Activated CD8-positive, alpha-beta memory T cell treated with anti-CD3 and anti-CD28 coated beads, Interleukin-2, amount 50 U/mL, for 4 hours (primary cell): Measurements from ENCODE around the gene ACHE.

Source experiments
- DNase-seq: peaks from one replicate; pipeline ENCODE4 v3.0.0-alpha.2; 2020

Gene ACHE

GRCh38 chr7:100895956-100896731 lies 456 bp upstream of the ACHE start:
- peak; percentile 41 for DNase-seq

- peak; percentile 75 for DNase-seq
These were observed 608 bp downstream of the ACHE start for GRCh38 chr7:100894860-100895700.

- no peak for DNase-seq
These were observed 1.6 kb downstream of the ACHE start for GRCh38 chr7:100893910-100894721.

GRCh38 chr7:100893318-100893895 lies 2.3 kb downstream of the ACHE start:
- DNase-seq: no peak

- DNase-seq: no peak
These were observed 3.0 kb downstream of the ACHE start for GRCh38 chr7:100892364-100893317.

- no peak for DNase-seq
These were observed 4.0 kb downstream of the ACHE start for GRCh38 chr7:100891568-100892247.

- DNase-seq: no peak
These were observed 4.8 kb downstream of the ACHE start for GRCh38 chr7:100890653-100891567.

GRCh38 chr7:100888988-100889750 lies 6.5 kb downstream of the ACHE start, which contains the start of gene UFSP1:
Gene UFSP1 (minus strand): TSS chr7:100889715. CDS start chr7:100889271, 444 bp downstream.
- no peak for DNase-seq

- no peak for DNase-seq
These were observed 7.2 kb downstream of the ACHE start for GRCh38 chr7:100888291-100888987.

- DNase-seq: no peak
These were observed 8.0 kb downstream of the ACHE start for GRCh38 chr7:100887516-100888290.

- DNase-seq: no peak
These were observed 8.7 kb downstream of the ACHE start for GRCh38 chr7:100886936-100887515.

GRCh38 chr7:100886142-100886935 lies 9.3 kb downstream of the ACHE start:
- no peak for DNase-seq

GRCh38 chr7:100885440-100886141 lies 10.1 kb downstream of the ACHE start:
- DNase-seq: no peak

- DNase-seq: peak; percentile 50
These were observed 10.8 kb downstream of the ACHE start for GRCh38 chr7:100884736-100885439.
